HEK293 (cell line): ENCODE measurements around the gene ZNF143.

Experiments used
- BCL11A ChIP-seq: fragments of 450-650 bp; formaldehyde crosslinking; IDR thresholded peaks from 2 replicates; pipeline ENCODE4 v1.5.1; 2016; ENCODE audit warnings: low read depth, missing biosample characterization, missing genetic modification characterization
- CTCF ChIP-seq: fragments of 450-650 bp; formaldehyde crosslinking; IDR thresholded peaks from 2 replicates; pipeline ENCODE4 v1.5.1; 2016; ENCODE audit warnings: missing biosample characterization, missing genetic modification characterization
- ZBTB10 ChIP-seq: fragments of 450-650 bp; formaldehyde crosslinking; IDR thresholded peaks from 2 replicates; pipeline ENCODE4 v1.5.1; 2016; ENCODE audit warnings: missing biosample characterization, missing genetic modification characterization
- ZNF140 ChIP-seq: fragments of 450-650 bp; formaldehyde crosslinking; IDR thresholded peaks from 2 replicates; pipeline ENCODE4 v1.5.1; 2016; ENCODE audit warnings: missing biosample characterization, missing genetic modification characterization
- ZNF274 ChIP-seq, 2 experiments: fragments of 200-500 bp in 1 of 2; fragments of 450-650 bp in 1 of 2; sonication (Bioruptor generic) in 1 of 2; formaldehyde crosslinking in 1 of 2; IDR thresholded peaks; 2 replicates each; pipeline versions ENCODE4 v1.5.1 to v1.6.1; 2014 to 2016; ENCODE audit warnings: borderline replicate concordance in 1 of 2, inconsistent platforms in 1 of 2, low read length in 1 of 2, missing biosample characterization in 1 of 2, missing genetic modification characterization in 1 of 2
- ZNF560 ChIP-seq: fragments of 450-650 bp; formaldehyde crosslinking; IDR thresholded peaks from 2 replicates; pipeline ENCODE4 v1.5.1; 2017; ENCODE audit warnings: missing biosample characterization, missing genetic modification characterization, borderline replicate concordance

GRCh38 chr11:9527481-9528135, 66.8 kb downstream of the ZNF143 start:
- TF ChIP-seq CTCF (tag by site-specific recombination) (no peak), ZNF274 (IDR thresholded peaks at IDR 0.05; ENCODE audit: low read length) (no peak), ZNF274 (tag by site-specific recombination; IDR thresholded peaks at IDR 0.05; ENCODE audit: borderline replicate concordance) (no peak), BCL11A (no peak), ZBTB10 (tag by site-specific recombination) (no peak), ZNF140 (no peak), ZNF560 (no peak)
